Measurements from ENCODE around the gene SLC15A3.

SLC15A3 gene

DNA sequence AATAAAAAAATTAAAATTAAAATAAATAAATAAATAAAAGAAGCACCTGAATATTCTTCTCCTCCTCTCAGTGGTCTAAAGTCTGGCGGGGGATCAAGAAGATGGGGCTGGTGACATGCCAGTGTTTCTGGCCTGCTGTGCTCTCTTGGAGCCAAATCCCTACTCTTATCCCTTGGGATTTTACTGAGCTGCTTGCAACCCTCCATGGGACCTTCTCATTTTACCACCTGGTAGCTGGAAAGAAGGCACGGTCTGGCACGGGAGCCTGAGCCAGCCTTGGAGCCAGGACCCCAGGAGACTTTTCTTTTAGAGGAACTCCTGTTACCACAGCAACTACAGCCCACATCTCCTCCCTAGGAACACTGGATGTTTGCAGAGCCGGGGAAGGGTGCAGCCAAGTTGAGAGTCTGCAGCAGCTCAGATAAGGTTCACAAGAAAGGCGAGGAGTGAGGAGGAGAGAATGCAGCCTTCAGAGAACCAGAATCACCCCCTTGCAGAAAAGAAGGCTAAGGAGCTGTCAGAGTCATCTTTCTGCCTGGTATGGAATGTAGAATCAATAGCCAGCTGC lies 41.0 kb upstream of the SLC15A3 start:
- TF ChIP-seq, protein P1, sequence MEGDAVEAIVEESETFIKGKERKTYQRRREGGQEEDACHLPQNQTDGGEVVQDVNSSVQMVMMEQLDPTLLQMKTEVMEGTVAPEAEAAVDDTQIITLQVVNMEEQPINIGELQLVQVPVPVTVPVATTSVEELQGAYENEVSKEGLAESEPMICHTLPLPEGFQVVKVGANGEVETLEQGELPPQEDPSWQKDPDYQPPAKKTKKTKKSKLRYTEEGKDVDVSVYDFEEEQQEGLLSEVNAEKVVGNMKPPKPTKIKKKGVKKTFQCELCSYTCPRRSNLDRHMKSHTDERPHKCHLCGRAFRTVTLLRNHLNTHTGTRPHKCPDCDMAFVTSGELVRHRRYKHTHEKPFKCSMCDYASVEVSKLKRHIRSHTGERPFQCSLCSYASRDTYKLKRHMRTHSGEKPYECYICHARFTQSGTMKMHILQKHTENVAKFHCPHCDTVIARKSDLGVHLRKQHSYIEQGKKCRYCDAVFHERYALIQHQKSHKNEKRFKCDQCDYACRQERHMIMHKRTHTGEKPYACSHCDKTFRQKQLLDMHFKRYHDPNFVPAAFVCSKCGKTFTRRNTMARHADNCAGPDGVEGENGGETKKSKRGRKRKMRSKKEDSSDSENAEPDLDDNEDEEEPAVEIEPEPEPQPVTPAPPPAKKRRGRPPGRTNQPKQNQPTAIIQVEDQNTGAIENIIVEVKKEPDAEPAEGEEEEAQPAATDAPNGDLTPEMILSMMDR (conservative IDR thresholded peaks at IDR 0.05; ENCODE audit: low read depth, low read length): no peak
- no peak overlapping the region for H3K4me3 ChIP-seq (ENCODE audit: low read length)
- DNase-seq (ENCODE audit: low read depth): no peak

DNA sequence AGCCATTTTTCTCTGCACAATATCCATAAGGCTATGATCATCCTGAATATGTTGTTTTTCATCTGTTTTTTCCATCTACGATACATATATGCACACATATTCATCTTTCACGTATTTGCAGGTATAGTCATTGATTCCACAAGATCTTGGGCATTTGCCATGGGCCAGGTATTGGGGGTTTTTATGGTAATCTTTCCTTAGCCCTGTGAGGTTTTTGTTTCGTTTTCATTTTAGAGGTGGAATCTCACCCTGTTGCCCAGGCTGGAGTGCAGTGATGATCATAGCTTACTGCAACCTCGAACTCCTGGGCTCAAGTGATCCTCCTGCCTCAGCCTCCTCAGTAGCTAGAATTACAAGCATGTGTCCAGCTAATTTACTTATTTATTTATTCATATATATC lies 39.5 kb upstream of the SLC15A3 start:
- no peak overlapping the region for H3K4me3 ChIP-seq (ENCODE audit: low read length)
- TF ChIP-seq, protein P1 (conservative IDR thresholded peaks at IDR 0.05; ENCODE audit: low read depth, low read length): no peak
- no peak for DNase-seq (ENCODE audit: low read depth)

DNA sequence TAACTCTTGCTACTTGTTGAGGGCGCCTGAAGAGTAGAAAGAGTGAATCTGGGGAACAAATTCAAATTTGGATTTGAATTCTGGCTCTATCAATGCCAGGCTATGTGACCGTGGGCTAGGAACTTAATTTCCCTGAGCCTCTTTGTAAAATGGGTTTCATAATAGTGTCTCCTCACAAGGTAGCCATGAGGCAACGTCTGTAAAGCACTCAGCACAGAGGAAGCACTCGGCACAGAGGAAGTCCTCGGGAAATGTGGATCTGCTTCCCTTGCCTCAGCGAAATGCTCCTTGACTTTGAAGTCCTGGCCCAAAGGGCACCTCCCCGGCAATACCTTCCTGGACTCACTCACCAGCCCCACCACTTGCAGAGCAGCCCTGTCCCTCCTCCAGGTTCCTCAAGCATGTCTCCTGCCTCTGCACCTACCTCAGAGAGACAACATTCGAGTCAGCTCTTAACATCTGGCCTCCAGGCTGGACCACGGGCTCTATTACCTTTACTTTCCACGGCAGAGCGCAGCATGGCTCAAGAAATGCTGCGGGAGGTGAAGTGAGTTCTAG lies 37.2 kb upstream of the SLC15A3 start:
- TF ChIP-seq, protein P1 (conservative IDR thresholded peaks at IDR 0.05; ENCODE audit: low read depth, low read length): no peak
- H3K4me3 ChIP-seq (ENCODE audit: low read length): no peak overlapping the region
- DNase-seq (ENCODE audit: low read depth): no peak

DNA sequence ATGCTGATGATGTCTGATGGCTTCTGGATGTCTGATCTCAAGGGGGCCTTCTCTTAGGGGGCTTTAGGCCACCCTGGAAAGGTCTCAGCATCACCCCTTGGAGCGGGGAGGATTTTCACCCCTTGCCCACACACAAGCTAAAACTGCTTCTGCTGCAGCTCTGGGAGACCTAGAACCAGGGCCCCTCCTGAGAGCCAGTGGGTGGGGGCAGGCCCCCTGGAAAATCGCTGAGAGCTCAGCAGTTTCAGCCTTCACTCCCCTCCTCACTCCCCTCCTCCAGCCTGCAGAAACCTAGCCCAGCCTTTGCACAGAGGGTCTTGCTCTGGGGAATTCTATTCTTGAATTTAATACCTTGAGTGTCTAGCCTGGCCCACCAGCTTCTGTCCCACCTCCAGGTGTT lies 36.7 kb upstream of the SLC15A3 start:
- TF ChIP-seq, protein P1 (conservative IDR thresholded peaks at IDR 0.05; ENCODE audit: low read depth, low read length): no peak
- no peak for DNase-seq (ENCODE audit: low read depth)
- H3K4me3 ChIP-seq (ENCODE audit: low read length): no peak overlapping the region

DNA sequence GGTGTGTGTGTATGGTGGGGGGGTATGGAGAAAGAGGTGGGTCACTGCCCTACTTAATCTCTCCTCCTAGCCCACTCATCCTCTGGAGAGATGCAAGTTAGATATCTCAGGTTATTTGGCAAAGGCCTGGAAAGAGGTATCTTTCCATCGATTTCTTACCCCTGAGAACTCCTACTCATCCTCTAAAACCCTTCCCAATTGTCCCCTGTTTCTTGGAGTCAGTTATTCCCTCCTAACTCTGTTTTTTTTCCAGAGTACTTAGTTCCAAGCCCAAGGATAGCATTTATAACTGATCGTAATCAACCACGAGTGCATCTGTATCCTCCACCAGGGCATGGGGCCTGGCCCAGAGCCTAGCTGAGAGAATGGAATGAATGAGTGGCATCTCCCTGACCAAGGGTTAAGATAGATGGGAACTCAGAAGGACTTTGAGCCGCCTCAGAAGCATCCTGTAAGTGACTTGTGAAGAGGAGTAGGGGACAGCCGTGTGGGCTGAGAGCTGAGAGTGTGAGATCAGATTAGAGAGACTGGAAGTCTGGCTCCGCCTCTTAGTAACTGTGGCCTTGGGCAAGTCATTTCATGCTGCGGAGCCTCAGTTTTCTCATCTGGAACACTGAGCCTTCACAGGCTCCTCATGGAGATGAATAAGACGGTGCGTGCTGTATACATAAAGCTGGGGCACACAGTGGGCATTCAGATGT lies 35.8 kb upstream of the SLC15A3 start:
- TF ChIP-seq, protein P1 (conservative IDR thresholded peaks at IDR 0.05; ENCODE audit: low read depth, low read length): no peak
- DNase-seq (ENCODE audit: low read depth): no peak
- no peak overlapping the region for H3K4me3 ChIP-seq (ENCODE audit: low read length)

DNA sequence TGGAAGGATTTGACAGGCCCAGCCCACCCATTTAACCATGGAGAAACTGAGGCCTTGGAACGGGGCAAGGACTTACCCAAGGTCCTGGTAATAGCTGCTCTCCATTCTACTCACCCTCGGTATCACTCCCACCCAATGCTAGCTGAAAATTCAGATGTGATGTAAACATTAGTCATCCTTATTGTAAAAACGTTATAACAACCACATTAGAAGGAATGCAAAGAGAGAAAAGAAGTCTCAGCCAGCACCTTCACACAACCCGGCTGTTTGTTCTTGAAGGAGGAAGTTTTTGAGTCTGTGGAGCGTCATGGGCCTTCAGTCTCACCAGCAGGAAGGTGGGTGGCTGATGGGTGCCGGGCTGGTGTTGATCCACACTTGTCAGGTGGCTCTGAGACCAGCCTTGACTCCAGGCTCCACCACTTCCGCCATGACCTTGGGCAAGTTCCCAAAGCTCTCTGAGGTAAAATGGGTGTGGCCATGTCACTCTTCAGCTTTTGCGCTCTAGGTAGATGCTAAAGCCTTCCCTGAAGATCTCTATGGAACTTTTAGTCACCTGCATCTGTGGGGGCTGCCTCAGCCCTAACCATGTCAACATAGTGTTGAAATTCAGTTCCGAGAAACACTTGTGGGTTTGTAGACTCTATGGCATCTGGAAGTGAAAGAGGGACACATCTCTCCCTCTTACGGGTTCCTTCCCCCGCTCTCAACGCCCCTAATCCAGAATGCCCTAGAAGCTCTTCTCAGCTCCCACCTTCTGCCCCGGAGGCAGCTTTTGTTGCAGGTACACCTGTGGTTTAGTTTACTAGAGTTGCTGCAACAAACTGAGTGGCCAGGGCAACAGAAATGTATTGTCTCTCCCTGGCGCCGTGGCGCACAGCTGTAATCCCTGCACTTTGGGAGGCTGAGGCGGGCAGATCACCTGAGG lies 34.3 kb upstream of the SLC15A3 start:
- TF ChIP-seq, protein P1 (conservative IDR thresholded peaks at IDR 0.05; ENCODE audit: low read depth, low read length): no peak
- DNase-seq (ENCODE audit: low read depth): no peak

More for the DNA sequence above, 34.3 kb upstream of the SLC15A3 start:
- H3K4me3 ChIP-seq (ENCODE audit: low read length): no peak overlapping the region

Data from retinal pigment epithelial cell (primary cell).